Measurements from ENCODE around the gene SPATS1.

Gene SPATS1

DNA sequence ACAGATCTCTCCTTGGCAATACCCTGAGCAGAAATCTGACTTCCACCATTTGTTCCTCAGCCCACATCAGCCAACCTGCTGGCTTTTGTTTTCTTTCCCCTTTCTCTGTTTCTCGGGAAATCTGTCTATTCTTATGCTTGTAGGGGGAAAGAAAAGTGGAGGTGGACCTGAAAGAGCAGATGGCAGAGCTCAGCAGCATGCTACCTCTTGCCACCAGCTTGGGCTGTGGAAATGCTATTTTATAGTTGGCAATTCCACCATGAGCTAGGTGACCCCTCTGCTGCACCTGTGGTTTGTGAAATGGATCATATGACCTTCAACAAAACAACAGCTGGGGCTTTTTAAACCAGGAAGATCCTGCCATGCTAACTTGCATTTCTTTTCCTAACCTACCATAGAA, 6.8 kb upstream of the SPATS1 start:
- no peak overlapping the region for H2BK120ac ChIP-seq (ENCODE audit: low read depth, low read length)
- H2AK5ac ChIP-seq (ENCODE audit: low read length, severe bottlenecking): no peak overlapping the region
- H3K9me3 ChIP-seq (ENCODE audit: control insufficient read depth, low read length): no peaks in the 10 kb centered on the region
- no CpG with 5 or more reads among the region's 1 CpG for WGBS
- no peak overlapping the region for H3K9ac ChIP-seq (ENCODE audit: low read length)
- H3K4me2 ChIP-seq (ENCODE audit: low read length, poor library complexity, severe bottlenecking): no peak overlapping the region
- no peak overlapping the region for H2BK15ac ChIP-seq (ENCODE audit: low read depth, poor library complexity, severe bottlenecking)
- no peak overlapping the region for H2BK5ac ChIP-seq (ENCODE audit: low read depth, low read length, poor library complexity, severe bottlenecking)
- no peak overlapping the region for H3K27ac ChIP-seq (ENCODE audit: low read length, poor library complexity, severe bottlenecking)
- no peak overlapping the region for H3K14ac ChIP-seq (ENCODE audit: low read length in 2 of 2)
- no peak overlapping the region for H4K91ac ChIP-seq (ENCODE audit: low read length)
- H2AFZ ChIP-seq (ENCODE audit: low read depth, low read length): no peak overlapping the region
- peaks cover 31 to 45% of the 10 kb centered on the region in 2 experiments for H3K27me3 ChIP-seq (ENCODE audit: control insufficient read depth in 1 of 2, insufficient read depth in 1 of 2, low read length in 2 of 2)
- H3K23ac ChIP-seq (ENCODE audit: low read length in 2 of 2): no peak overlapping the region
- H4K8ac ChIP-seq (ENCODE audit: low read length): no peak overlapping the region
- H3K4ac ChIP-seq (ENCODE audit: low read depth in 1 of 2, low read length in 2 of 2): no peak overlapping the region
- no peak for DNase-seq
- no peaks in the 10 kb centered on the region for H3K36me3 ChIP-seq (ENCODE audit: control insufficient read depth in 1 of 2, insufficient read depth in 2 of 2, low read depth in 1 of 2, low read length in 2 of 2)
- H3K4me3 ChIP-seq (ENCODE audit: insufficient read depth in 1 of 2, low read depth in 1 of 2, low read length in 2 of 2): no peak overlapping the region
- H3K79me1 ChIP-seq (replicated peaks; ENCODE audit: low read length, poor library complexity, severe bottlenecking): no peaks in the 10 kb centered on the region
- no peak overlapping the region for H3K18ac ChIP-seq (ENCODE audit: low read depth in 1 of 2, low read length in 2 of 2)
- H3K4me1 ChIP-seq (ENCODE audit: control insufficient read depth, insufficient read depth, low read depth, low read length): peaks cover 5% of the 10 kb centered on the region
- H2BK12ac ChIP-seq (ENCODE audit: low read length in 2 of 2): no peak overlapping the region

DNA sequence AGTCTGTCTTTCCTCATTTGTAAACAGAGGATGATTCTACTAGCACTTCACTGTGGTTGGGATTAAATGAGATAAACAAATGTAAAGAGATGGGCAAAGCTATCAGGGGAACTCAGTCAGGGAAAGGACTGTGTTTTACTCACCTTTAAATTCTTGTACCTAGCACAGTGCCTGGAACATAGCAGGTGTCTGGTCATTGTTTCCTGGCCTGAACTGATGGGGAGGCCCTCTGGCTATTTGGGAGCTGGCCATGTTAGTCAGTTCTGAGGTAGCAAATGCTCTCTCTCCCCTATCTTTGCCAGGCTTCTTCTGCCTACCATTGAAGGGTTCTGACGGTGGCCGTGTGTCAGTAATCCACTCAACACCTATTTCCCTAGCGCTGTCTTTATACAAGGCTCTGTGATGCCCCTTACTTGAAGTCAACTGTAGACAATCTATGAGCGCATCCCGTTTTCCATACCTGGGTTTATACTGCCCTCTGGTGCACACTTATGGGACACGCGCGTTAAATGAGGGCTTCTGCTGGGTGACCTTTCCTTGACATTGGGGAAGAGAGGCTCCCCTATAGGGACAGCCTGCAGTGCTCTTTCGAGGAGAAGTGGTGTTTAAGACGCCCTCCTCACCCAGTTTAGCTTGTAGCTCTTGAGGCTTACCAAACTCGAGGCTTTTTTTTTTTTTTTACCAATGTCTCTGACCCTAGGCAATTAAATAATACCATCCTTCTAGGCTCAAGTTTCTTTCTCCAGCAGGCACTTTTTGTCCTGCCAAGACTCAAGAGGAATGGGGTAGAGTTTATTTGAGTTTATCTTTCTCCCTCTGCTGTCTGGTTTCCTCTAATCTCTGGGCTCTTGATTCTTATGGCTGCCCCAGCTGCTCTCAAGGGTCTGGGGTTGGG, 4.0 kb upstream of the SPATS1 start:
- H2AK5ac ChIP-seq (ENCODE audit: low read length, severe bottlenecking): no peak overlapping the region
- H3K36me3 ChIP-seq (ENCODE audit: control insufficient read depth in 1 of 2, insufficient read depth in 2 of 2, low read depth in 1 of 2, low read length in 2 of 2): no peaks in the 10 kb centered on the region
- no peak overlapping the region for H4K91ac ChIP-seq (ENCODE audit: low read length)
- under 1% methylated on average over 10 of the region's 11 CpGs for WGBS
- no peak overlapping the region for H3K4me3 ChIP-seq (ENCODE audit: insufficient read depth in 1 of 2, low read depth in 1 of 2, low read length in 2 of 2)
- no peak overlapping the region for H3K9ac ChIP-seq (ENCODE audit: low read length)
- H2BK5ac ChIP-seq (ENCODE audit: low read depth, low read length, poor library complexity, severe bottlenecking): no peak overlapping the region
- H3K4me2 ChIP-seq (ENCODE audit: low read length, poor library complexity, severe bottlenecking): no peak overlapping the region
- no peak overlapping the region for H3K23ac ChIP-seq (ENCODE audit: low read length in 2 of 2)
- H3K4ac ChIP-seq (ENCODE audit: low read depth in 1 of 2, low read length in 2 of 2): no peak overlapping the region
- no peaks in the 10 kb centered on the region for H3K79me1 ChIP-seq (replicated peaks; ENCODE audit: low read length, poor library complexity, severe bottlenecking)
- no peak overlapping the region for H3K27ac ChIP-seq (ENCODE audit: low read length, poor library complexity, severe bottlenecking)
- H2BK120ac ChIP-seq (ENCODE audit: low read depth, low read length): no peak overlapping the region
- no peak overlapping the region for H2BK15ac ChIP-seq (ENCODE audit: low read depth, poor library complexity, severe bottlenecking)
- peaks cover 42 to 56% of the 10 kb centered on the region in 2 experiments for H3K27me3 ChIP-seq (ENCODE audit: control insufficient read depth in 1 of 2, insufficient read depth in 1 of 2, low read length in 2 of 2)
- no peak overlapping the region for H3K18ac ChIP-seq (ENCODE audit: low read depth in 1 of 2, low read length in 2 of 2)
- peaks cover 5% of the 10 kb centered on the region for H3K4me1 ChIP-seq (ENCODE audit: control insufficient read depth, insufficient read depth, low read depth, low read length)
- H3K14ac ChIP-seq (ENCODE audit: low read length in 2 of 2): no peak overlapping the region
- DNase-seq: peak; percentile 68
- no peaks in the 10 kb centered on the region for H3K9me3 ChIP-seq (ENCODE audit: control insufficient read depth, low read length)
- H2BK12ac ChIP-seq (ENCODE audit: low read length in 2 of 2): no peak overlapping the region
- H4K8ac ChIP-seq (ENCODE audit: low read length): no peak overlapping the region
- no peak overlapping the region for H2AFZ ChIP-seq (ENCODE audit: low read depth, low read length)

DNA sequence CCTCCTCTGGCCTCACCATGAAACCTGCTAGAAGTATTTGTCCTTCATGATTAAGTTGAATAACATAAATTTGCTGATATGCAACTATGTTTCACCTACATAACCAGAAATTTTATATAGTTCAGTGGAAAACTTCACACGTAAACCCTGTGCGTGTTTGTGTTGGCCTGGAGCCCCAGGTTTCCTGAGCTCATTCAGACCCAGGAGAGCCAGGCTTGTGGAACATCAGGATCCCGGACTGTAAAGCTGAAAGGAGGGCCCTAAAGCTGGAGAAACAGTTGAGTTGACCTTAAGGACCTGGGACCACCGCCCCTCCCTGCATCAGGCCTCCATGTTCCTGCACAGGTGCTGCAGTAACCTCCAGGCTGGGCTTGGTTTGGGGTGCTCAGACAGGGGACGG, 3.1 kb upstream of the SPATS1 start:
- no peak overlapping the region for H2AK5ac ChIP-seq (ENCODE audit: low read length, severe bottlenecking)
- no peak for DNase-seq
- H3K9me3 ChIP-seq (ENCODE audit: control insufficient read depth, low read length): no peaks in the 10 kb centered on the region
- no peak overlapping the region for H2AFZ ChIP-seq (ENCODE audit: low read depth, low read length)
- no peaks in the 10 kb centered on the region for H3K36me3 ChIP-seq (ENCODE audit: control insufficient read depth in 1 of 2, insufficient read depth in 2 of 2, low read depth in 1 of 2, low read length in 2 of 2)
- no peak overlapping the region for H2BK120ac ChIP-seq (ENCODE audit: low read depth, low read length)
- H2BK15ac ChIP-seq (ENCODE audit: low read depth, poor library complexity, severe bottlenecking): no peak overlapping the region
- WGBS: 79% methylated on average over 5 of the region's 5 CpGs
- no peaks in the 10 kb centered on the region for H3K79me1 ChIP-seq (replicated peaks; ENCODE audit: low read length, poor library complexity, severe bottlenecking)
- peaks cover 50 to 56% of the 10 kb centered on the region in 2 experiments for H3K27me3 ChIP-seq (ENCODE audit: control insufficient read depth in 1 of 2, insufficient read depth in 1 of 2, low read length in 2 of 2)
- peaks cover 5% of the 10 kb centered on the region for H3K4me1 ChIP-seq (ENCODE audit: control insufficient read depth, insufficient read depth, low read depth, low read length)
- H3K4me3 ChIP-seq (ENCODE audit: insufficient read depth in 1 of 2, low read depth in 1 of 2, low read length in 2 of 2): no peak overlapping the region
- H3K27ac ChIP-seq (ENCODE audit: low read length, poor library complexity, severe bottlenecking): no peak overlapping the region
- no peak overlapping the region for H3K4ac ChIP-seq (ENCODE audit: low read depth in 1 of 2, low read length in 2 of 2)
- no peak overlapping the region for H2BK12ac ChIP-seq (ENCODE audit: low read length in 2 of 2)
- H3K18ac ChIP-seq (ENCODE audit: low read depth in 1 of 2, low read length in 2 of 2): no peak overlapping the region
- H2BK5ac ChIP-seq (ENCODE audit: low read depth, low read length, poor library complexity, severe bottlenecking): no peak overlapping the region
- no peak overlapping the region for H3K23ac ChIP-seq (ENCODE audit: low read length in 2 of 2)
- no peak overlapping the region for H4K8ac ChIP-seq (ENCODE audit: low read length)
- H3K14ac ChIP-seq (ENCODE audit: low read length in 2 of 2): no peak overlapping the region
- no peak overlapping the region for H3K9ac ChIP-seq (ENCODE audit: low read length)
- H3K4me2 ChIP-seq (ENCODE audit: low read length, poor library complexity, severe bottlenecking): no peak overlapping the region
- no peak overlapping the region for H4K91ac ChIP-seq (ENCODE audit: low read length)

DNA sequence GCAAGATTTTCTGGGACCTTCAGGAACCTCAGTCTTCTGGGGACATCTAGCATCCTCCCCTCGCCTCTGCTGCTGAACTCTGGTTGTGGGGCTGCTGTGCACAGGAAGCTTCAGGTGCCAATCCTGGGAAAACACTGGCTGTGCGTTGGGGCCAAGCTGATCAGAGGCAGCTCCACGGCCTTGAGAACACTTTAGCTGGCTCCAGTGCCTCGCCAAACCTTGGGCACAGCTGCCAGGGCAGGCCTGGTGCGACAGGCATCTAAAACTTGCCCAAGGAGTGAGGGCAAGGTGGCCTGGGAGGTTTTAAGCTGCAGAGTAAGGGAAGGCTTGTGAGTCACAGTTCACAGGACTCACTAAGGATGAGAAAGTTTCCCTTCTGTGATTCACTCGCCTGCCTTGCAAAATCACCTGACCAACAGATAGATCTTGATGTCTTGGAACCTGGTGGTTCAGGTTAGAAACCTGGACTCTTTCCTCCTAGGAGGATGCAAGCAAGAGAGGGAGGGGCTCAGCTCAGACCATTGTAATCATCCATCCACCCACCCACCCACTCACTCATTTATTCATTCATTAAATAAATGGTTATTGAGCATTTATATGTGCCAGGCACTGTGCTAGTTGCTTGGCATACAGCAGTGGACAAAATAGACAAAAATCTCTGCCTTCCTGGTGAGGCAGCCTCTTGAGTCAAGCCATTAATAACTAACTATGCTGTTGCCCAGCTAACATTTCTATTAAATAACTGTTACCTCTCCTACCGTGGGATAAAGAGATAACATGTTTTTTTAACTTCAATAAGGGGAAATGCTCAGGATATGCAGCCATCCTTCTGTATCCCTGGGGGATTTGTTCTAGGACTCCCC, 2.5 kb upstream of the SPATS1 start:
- H2BK12ac ChIP-seq (ENCODE audit: low read length in 2 of 2): no peak overlapping the region
- H3K9ac ChIP-seq (ENCODE audit: low read length): no peak overlapping the region
- H3K4me2 ChIP-seq (ENCODE audit: low read length, poor library complexity, severe bottlenecking): no peak overlapping the region
- no peak overlapping the region for H2BK15ac ChIP-seq (ENCODE audit: low read depth, poor library complexity, severe bottlenecking)
- H3K23ac ChIP-seq (ENCODE audit: low read length in 2 of 2): no peak overlapping the region
- H2AFZ ChIP-seq (ENCODE audit: low read depth, low read length): no peak overlapping the region
- 74% methylated on average over 7 of the region's 7 CpGs for WGBS
- H3K36me3 ChIP-seq (ENCODE audit: control insufficient read depth in 1 of 2, insufficient read depth in 2 of 2, low read depth in 1 of 2, low read length in 2 of 2): no peaks in the 10 kb centered on the region
- H3K4me3 ChIP-seq (ENCODE audit: insufficient read depth in 1 of 2, low read depth in 1 of 2, low read length in 2 of 2): no peak overlapping the region
- no peaks in the 10 kb centered on the region for H3K79me1 ChIP-seq (replicated peaks; ENCODE audit: low read length, poor library complexity, severe bottlenecking)
- no peak overlapping the region for H2AK5ac ChIP-seq (ENCODE audit: low read length, severe bottlenecking)
- peaks cover 5% of the 10 kb centered on the region for H3K4me1 ChIP-seq (ENCODE audit: control insufficient read depth, insufficient read depth, low read depth, low read length)
- no peak overlapping the region for H2BK120ac ChIP-seq (ENCODE audit: low read depth, low read length)
- H3K9me3 ChIP-seq (ENCODE audit: control insufficient read depth, low read length): no peaks in the 10 kb centered on the region
- H4K91ac ChIP-seq (ENCODE audit: low read length): no peak overlapping the region
- no peak overlapping the region for H2BK5ac ChIP-seq (ENCODE audit: low read depth, low read length, poor library complexity, severe bottlenecking)
- H3K27me3 ChIP-seq (ENCODE audit: control insufficient read depth in 1 of 2, insufficient read depth in 1 of 2, low read length in 2 of 2): peaks cover 56 to 61% of the 10 kb centered on the region in 2 experiments
- H3K27ac ChIP-seq (ENCODE audit: low read length, poor library complexity, severe bottlenecking): no peak overlapping the region
- no peak overlapping the region for H3K14ac ChIP-seq (ENCODE audit: low read length in 2 of 2)
- no peak overlapping the region for H3K18ac ChIP-seq (ENCODE audit: low read depth in 1 of 2, low read length in 2 of 2)
- H4K8ac ChIP-seq (ENCODE audit: low read length): no peak overlapping the region
- DNase-seq: peak; percentile 31
- no peak overlapping the region for H3K4ac ChIP-seq (ENCODE audit: low read depth in 1 of 2, low read length in 2 of 2)

All from mesenchymal stem cell (in vitro differentiated cells and primary cell).